Neuronal stem cell (in vitro differentiated cells): Measurements from ENCODE around the gene C15orf62.

ENCODE experiments used
- DNase-seq: peaks from one replicate; pipeline ENCODE4 v3.0.0-alpha.2; 2013; ENCODE audit warnings: low spot score
- H2AFZ ChIP-seq: one replicate; pipeline ENCODE4 v1.6.1; 2013; ENCODE audit warnings: mild to moderate bottlenecking, low read length, inconsistent platforms
- H2AK5ac ChIP-seq: 2 replicates; pipeline ENCODE4 v1.6.1; 2013; ENCODE audit warnings: low read depth, mild to moderate bottlenecking, inconsistent platforms, low read length, moderate library complexity, mixed read lengths
- H2BK120ac ChIP-seq: 2 replicates; pipeline ENCODE4 v1.6.1; 2013; ENCODE audit warnings: low read depth, mild to moderate bottlenecking, inconsistent platforms, low read length, moderate library complexity, mixed read lengths
- H2BK12ac ChIP-seq: one replicate; pipeline ENCODE4 v1.6.1; 2013; ENCODE audit warnings: low read length, inconsistent platforms
- H2BK15ac ChIP-seq: 2 replicates; pipeline ENCODE4 v1.6.1; 2013; ENCODE audit warnings: mild to moderate bottlenecking, low read length, inconsistent platforms, mixed read lengths
- H2BK5ac ChIP-seq: one replicate; pipeline ENCODE4 v1.6.1; 2013; ENCODE audit warnings: inconsistent platforms, mild to moderate bottlenecking, low read length, moderate library complexity
- H3K14ac ChIP-seq: one replicate; pipeline ENCODE4 v1.6.1; 2013; ENCODE audit warnings: low read length, inconsistent platforms
- H3K18ac ChIP-seq: 2 replicates; pipeline ENCODE4 v1.6.1; 2013; ENCODE audit warnings: low read length, inconsistent platforms
- H3K23ac ChIP-seq: 2 replicates; pipeline ENCODE4 v1.6.1; 2013; ENCODE audit warnings: low read depth, mild to moderate bottlenecking, mixed read lengths, low read length, inconsistent platforms; ENCODE audit not compliant: poor library complexity
- H3K27ac ChIP-seq: replicated peaks from 3 replicates; pipeline ENCODE4 v1.5.1; 2013; ENCODE audit warnings: low read length, inconsistent platforms
- H3K27me3 ChIP-seq, 3 experiments: 2 replicates each; pipeline ENCODE4 v1.6.1; 2013; ENCODE audit warnings: low read length in 3 of 3, mild to moderate bottlenecking in 2 of 3, inconsistent platforms in 1 of 3, low read depth in 1 of 3, mixed read lengths in 1 of 3, moderate library complexity in 1 of 3; ENCODE audit not compliant: control insufficient read depth in 3 of 3, insufficient read depth in 3 of 3
- H3K36me3 ChIP-seq, 2 donors: replicated peaks in 1 of 2; 2 replicates each; pipeline ENCODE4 v1.6.1; 2013; ENCODE audit warnings: low read length in 2 of 2; ENCODE audit not compliant: control insufficient read depth in 2 of 2, insufficient read depth in 2 of 2
- H3K4ac ChIP-seq: 2 replicates; pipeline ENCODE4 v1.6.1; 2013; ENCODE audit warnings: inconsistent platforms, mild to moderate bottlenecking, low read length, moderate library complexity
- H3K4me1 ChIP-seq, 2 donors: 1 replicate in 1 of 2; 2 replicates in 1 of 2; pipeline ENCODE4 v1.6.1; 2013; ENCODE audit warnings: low read length in 2 of 2, low read depth in 1 of 2; ENCODE audit not compliant: control insufficient read depth in 2 of 2, insufficient read depth in 1 of 2
- H3K4me2 ChIP-seq: one replicate; pipeline ENCODE4 v1.6.1; 2013; ENCODE audit warnings: mild to moderate bottlenecking, low read length, inconsistent platforms; ENCODE audit not compliant: insufficient read depth, poor library complexity, severe bottlenecking
- H3K4me3 ChIP-seq, 2 donors: 2 replicates each; pipeline ENCODE4 v1.5.1; 2013; ENCODE audit warnings: low read length in 2 of 2, mild to moderate bottlenecking in 2 of 2, inconsistent platforms in 1 of 2, moderate library complexity in 1 of 2
- H3K79me1 ChIP-seq: one replicate; pipeline ENCODE4 v1.6.1; 2013; ENCODE audit warnings: low read depth, mild to moderate bottlenecking, inconsistent platforms, low read length, moderate library complexity
- H3K9ac ChIP-seq: one replicate; pipeline ENCODE4 v1.6.1; 2013; ENCODE audit warnings: mild to moderate bottlenecking, low read depth, low read length, inconsistent platforms; ENCODE audit not compliant: poor library complexity
- H3K9me3 ChIP-seq, 2 donors: replicated peaks in 1 of 2; 2 replicates each; pipeline versions ENCODE3 to v1.6.1; 2013; ENCODE audit warnings: low read length in 2 of 2, mild to moderate bottlenecking in 2 of 2, inconsistent platforms in 1 of 2, low read depth in 1 of 2, mixed read lengths in 1 of 2, moderate library complexity in 1 of 2; ENCODE audit not compliant: control insufficient read depth in 2 of 2, insufficient read depth in 1 of 2
- H4K8ac ChIP-seq: one replicate; pipeline ENCODE4 v1.6.1; 2013; ENCODE audit warnings: low read depth, mild to moderate bottlenecking, inconsistent platforms, low read length, moderate library complexity
- H4K91ac ChIP-seq: one replicate; pipeline ENCODE4 v1.6.1; 2013; ENCODE audit warnings: low read length, low read depth, mild to moderate bottlenecking, inconsistent platforms; ENCODE audit not compliant: poor library complexity
- WGBS, 2 donors: extraction: QIAGEN DNeasy Blood & Tissue Kit; methylation state at CpG; one replicate each; pipeline ENCODE4 v1.1.7; 2013; ENCODE audit warnings: missing lambda C conversion rate in 2 of 2, mixed read lengths in 1 of 2; ENCODE audit not compliant: insufficient read length in 2 of 2, insufficient replicate concordance in 1 of 2; ENCODE audit errors: extremely low coverage in 2 of 2; 5-methylcytosine and 5-hydroxymethylcytosine counted together

C15orf62 gene

GRCh38 chr15:40773902-40774301 lies 4.1 kb downstream of the C15orf62 start:
- H2BK5ac ChIP-seq: peak overlapping the region; percentile 53
- no CpG with 5 or more reads among the region's 6 CpGs for WGBS, 2 donors
- peaks cover 25 to 64% of the 10 kb centered on the region in 2 donors for H3K36me3 ChIP-seq

GRCh38 chr15:40775007-40775406 lies 5.2 kb downstream of the C15orf62 start:
- Histone ChIP-seq H2BK120ac (peak overlapping the region; percentile 5), H2BK12ac (no peak overlapping the region), H4K8ac (no peak overlapping the region), H3K27ac (no peak overlapping the region), H3K27me3 (no peaks in the 10 kb centered on the region), H3K4me3 (no peak overlapping the region), H3K79me1 (peaks cover 2% of the 10 kb centered on the region), H4K91ac (no peak overlapping the region), H3K9ac (peak overlapping the region; percentile 21), H2BK15ac (no peak overlapping the region), H3K4me2 (no peak overlapping the region), H3K18ac (no peak overlapping the region), H3K23ac (no peak overlapping the region), H2AK5ac (no peak overlapping the region), H2BK5ac (no peak overlapping the region), H3K36me3 (peaks cover 30 to 74% of the 10 kb centered on the region in 2 donors), H3K4me1 (no peaks in the 10 kb centered on the region), H3K9me3 (peaks cover 0 to 2% of the 10 kb centered on the region in 2 donors), H2AFZ (no peak overlapping the region), H3K4ac (no peak overlapping the region), H3K14ac (no peak overlapping the region)
- WGBS, 2 donors: no CpG with 5 or more reads among the region's 10 CpGs
- no peak for DNase-seq

More at GRCh38 chr15:40773902-40774301, 4.1 kb downstream of the C15orf62 start:
- no peak overlapping the region for H2AK5ac ChIP-seq
- no peak overlapping the region for H3K27ac ChIP-seq
- H4K8ac ChIP-seq: no peak overlapping the region
- H2AFZ ChIP-seq: no peak overlapping the region
- H3K18ac ChIP-seq: no peak overlapping the region
- no peaks in the 10 kb centered on the region for H3K27me3 ChIP-seq
- no peak overlapping the region for H4K91ac ChIP-seq
- H3K9me3 ChIP-seq: peaks cover 0 to 2% of the 10 kb centered on the region in 2 donors
- H3K4me1 ChIP-seq: no peaks in the 10 kb centered on the region
- no peak overlapping the region for H3K4ac ChIP-seq
- no peak overlapping the region for H2BK120ac ChIP-seq
- no peak for DNase-seq
- peaks cover 2% of the 10 kb centered on the region for H3K79me1 ChIP-seq
- H2BK12ac ChIP-seq: no peak overlapping the region
- H3K4me3 ChIP-seq: no peak overlapping the region
- H3K14ac ChIP-seq: no peak overlapping the region
- no peak overlapping the region for H2BK15ac ChIP-seq
- no peak overlapping the region for H3K9ac ChIP-seq
- H3K4me2 ChIP-seq: no peak overlapping the region
- no peak overlapping the region for H3K23ac ChIP-seq

GRCh38 chr15:40775740-40776536 lies 6.2 kb downstream of the C15orf62 start:
- peaks cover 0 to 2% of the 10 kb centered on the region in 2 donors for H3K9me3 ChIP-seq
- no peak overlapping the region for H3K9ac ChIP-seq
- no peak overlapping the region for H2BK15ac ChIP-seq
- H3K4ac ChIP-seq: no peak overlapping the region
- H3K27ac ChIP-seq: no peak overlapping the region
- no peak overlapping the region for H3K23ac ChIP-seq
- no peak overlapping the region for H2AFZ ChIP-seq
- no peak overlapping the region for H2BK5ac ChIP-seq
- DNase-seq: no peak
- H3K27me3 ChIP-seq: no peaks in the 10 kb centered on the region
- no peak overlapping the region for H3K18ac ChIP-seq
- H4K8ac ChIP-seq: no peak overlapping the region
- no peak overlapping the region for H3K4me2 ChIP-seq
- peaks cover 30 to 77% of the 10 kb centered on the region in 2 donors for H3K36me3 ChIP-seq
- H2AK5ac ChIP-seq: no peak overlapping the region
- peaks cover 2% of the 10 kb centered on the region for H3K79me1 ChIP-seq
- no peak overlapping the region for H4K91ac ChIP-seq
- no CpG with 5 or more reads among the region's 14 CpGs for WGBS, 2 donors
- no peak overlapping the region for H2BK12ac ChIP-seq
- H3K4me3 ChIP-seq: no peak overlapping the region
- H3K4me1 ChIP-seq: no peaks in the 10 kb centered on the region
- no peak overlapping the region for H2BK120ac ChIP-seq
- no peak overlapping the region for H3K14ac ChIP-seq

GRCh38 chr15:40776537-40777141 lies 6.9 kb downstream of the C15orf62 start:
- DNase-seq: no peak
- no peak overlapping the region for H3K27ac ChIP-seq
- no CpG with 5 or more reads among the region's 11 CpGs for WGBS, 2 donors

More at GRCh38 chr15:40776537-40777141, 6.9 kb downstream of the C15orf62 start:
- H3K14ac ChIP-seq: no peak overlapping the region
- H3K4ac ChIP-seq: no peak overlapping the region
- H3K4me1 ChIP-seq: no peaks in the 10 kb centered on the region
- H4K8ac ChIP-seq: no peak overlapping the region
- H3K4me2 ChIP-seq: no peak overlapping the region
- no peak overlapping the region for H2AFZ ChIP-seq
- peaks cover 2% of the 10 kb centered on the region for H3K79me1 ChIP-seq
- H3K23ac ChIP-seq: peak overlapping the region; percentile 14
- no peak overlapping the region for H2AK5ac ChIP-seq
- peaks cover 30 to 73% of the 10 kb centered on the region in 2 donors for H3K36me3 ChIP-seq
- no peak overlapping the region for H2BK12ac ChIP-seq
- no peak overlapping the region for H2BK5ac ChIP-seq
- H2BK120ac ChIP-seq: no peak overlapping the region
- H3K18ac ChIP-seq: no peak overlapping the region
- no peak overlapping the region for H3K9ac ChIP-seq
- peaks cover 0 to 2% of the 10 kb centered on the region in 2 donors for H3K9me3 ChIP-seq
- no peak overlapping the region for H2BK15ac ChIP-seq
- peak overlapping the region in 1 of 2 donors; percentile 14 for H3K4me3 ChIP-seq
- H4K91ac ChIP-seq: no peak overlapping the region
- H3K27me3 ChIP-seq: no peaks in the 10 kb centered on the region
